SU-DHL-6 (cell line): ENCODE measurements around the gene MRPL20.

Experiments used
- CTCF ChIP-seq: fragments of 200-600 bp; sonication (generic); IDR thresholded peaks from one replicate; pipeline ENCODE4 v1.5.1; 2017; ENCODE audit warnings: antibody characterized with exemption, mild to moderate bottlenecking, low read length, moderate library complexity; ENCODE audit not compliant: insufficient read depth, poor library complexity, severe bottlenecking
- EZH2phosphoT487 ChIP-seq: fragments of 200-600 bp; sonication (generic), shearing (Covaris generic); conservative IDR thresholded peaks from 2 replicates; pipeline ENCODE4 v1.6.1; 2018; ENCODE audit warnings: mild to moderate bottlenecking, antibody characterized with exemption, low read length, moderate library complexity, mixed read lengths

DNA sequence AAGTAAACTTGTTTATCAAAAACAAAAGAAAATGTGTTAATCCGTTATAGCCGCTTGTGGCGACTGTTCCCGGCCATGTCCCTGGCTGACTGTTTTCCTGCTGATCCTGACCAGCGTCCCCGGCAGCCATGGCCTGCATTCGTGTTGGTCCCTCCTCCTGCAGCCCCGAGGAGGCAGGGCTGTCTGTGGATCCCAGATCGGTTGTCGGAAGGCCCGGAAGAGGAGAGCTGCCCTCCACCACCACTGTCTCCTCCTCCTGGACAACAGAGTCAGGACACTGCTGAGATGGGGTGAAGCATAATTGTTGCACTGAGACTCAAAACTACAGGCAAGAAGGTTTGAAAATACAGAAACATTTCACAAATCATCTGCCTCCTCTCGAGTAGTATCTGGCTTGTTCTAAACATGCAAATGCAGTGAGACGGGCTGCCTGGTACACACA lies 45.1 kb downstream of the MRPL20 start:
- no peak for TF ChIP-seq EZH2phosphoT487
- no peak for TF ChIP-seq CTCF
